Measurements from ENCODE around the gene TMEM256.
"Not testable (repeated sequence)": the region's sequence is repeated elsewhere in the genome, so short reads cannot be mapped to it uniquely, and the experiment has no call there.

DNA sequence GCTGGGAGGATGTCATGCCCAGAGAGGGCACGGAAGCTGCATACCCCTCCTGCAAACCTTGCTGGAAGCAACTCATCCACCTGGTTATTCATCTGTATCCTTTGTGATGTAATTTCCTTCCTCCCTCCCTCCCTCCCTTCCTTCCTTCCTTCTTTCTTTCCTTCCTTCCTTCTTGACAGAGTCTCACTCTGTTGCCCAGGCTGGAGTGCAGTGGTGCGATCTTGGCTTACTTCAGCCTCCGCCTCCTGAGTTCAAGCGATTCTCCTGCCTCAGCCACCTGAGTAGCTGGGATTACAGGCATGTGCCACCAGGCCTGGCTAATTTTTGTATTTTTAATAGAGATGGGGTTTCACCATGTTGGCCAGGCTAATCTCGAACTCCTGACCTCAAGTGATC is 35.3 kb downstream of the TMEM256 start:
- TF ChIP-seq EZH2phosphoT487 (IDR thresholded peaks at IDR 0.05; ENCODE audit: insufficient read depth, low read depth); EZH2 (IDR thresholded peaks at IDR 0.05; ENCODE audit: insufficient read depth, poor library complexity, severe bottlenecking): not testable (repeated sequence)
